Liver (tissue), 9 donors: ENCODE measurements around the gene AEBP1. TPM values are rescaled to one million over a fixed set of nuclear protein-coding genes. Genes with fewer than 3 reads are reported as not detected.

Experiments used
- DNase-seq: peaks from one replicate; pipeline ENCODE4 v3.0.0-alpha.2; 2017; ENCODE audit warnings: low spot score
- H3K27ac ChIP-seq, 2 donors: one replicate each; pipeline ENCODE4 v1.7.0; 2013; ENCODE audit warnings: inconsistent platforms in 2 of 2, low read length in 2 of 2, control low read depth in 1 of 2, low read depth in 1 of 2, mild to moderate bottlenecking in 1 of 2
- H3K27me3 ChIP-seq, 4 donors: one replicate each; pipeline versions ENCODE4 v1.6.1 to v1.7.0; 2013; ENCODE audit warnings: low read length in 3 of 4, inconsistent platforms in 1 of 4, mild to moderate bottlenecking in 1 of 4, moderate library complexity in 1 of 4; ENCODE audit not compliant: control insufficient read depth in 4 of 4, insufficient read depth in 4 of 4
- H3K36me3 ChIP-seq, 4 donors: one replicate each; pipeline versions ENCODE4 v1.6.1 to v1.7.0; 2013; ENCODE audit warnings: low read length in 3 of 4, mild to moderate bottlenecking in 3 of 4, low read depth in 1 of 4, moderate library complexity in 1 of 4; ENCODE audit not compliant: control insufficient read depth in 4 of 4, insufficient read depth in 3 of 4
- H3K4me1 ChIP-seq, 4 donors: one replicate each; pipeline versions ENCODE4 v1.6.1 to v1.7.0; 2013; ENCODE audit warnings: low read length in 3 of 4, mild to moderate bottlenecking in 3 of 4, moderate library complexity in 1 of 4; ENCODE audit not compliant: control insufficient read depth in 4 of 4, insufficient read depth in 4 of 4
- H3K4me3 ChIP-seq, 3 donors: one replicate each; pipeline versions ENCODE4 v1.6.1 to v1.7.0; 2013; ENCODE audit warnings: low read length in 3 of 3, control low read depth in 1 of 3, low read depth in 1 of 3, mild to moderate bottlenecking in 1 of 3
- H3K9ac ChIP-seq, 2 donors: one replicate each; pipeline ENCODE4 v1.7.0; 2013; ENCODE audit warnings: low read length in 2 of 2, mild to moderate bottlenecking in 2 of 2, moderate library complexity in 2 of 2, control low read depth in 1 of 2, low read depth in 1 of 2
- H3K9me3 ChIP-seq, 4 donors: one replicate each; pipeline versions ENCODE4 v1.6.1 to v1.7.0; 2013; ENCODE audit warnings: low read length in 3 of 4; ENCODE audit not compliant: control insufficient read depth in 4 of 4
- CTCF ChIP-seq: fragments of 150-350 bp; IDR thresholded peaks from 2 replicates; pipeline ENCODE4 v1.5.1; 2017; ENCODE audit warnings: improper control_type of control experiment, low read depth, low read length; ENCODE audit not compliant: missing input control
- FOXA1 ChIP-seq: IDR thresholded peaks from 2 replicates; pipeline ENCODE4 v1.6.1; 2016; ENCODE audit warnings: antibody characterized with exemption
- GABPA ChIP-seq, 2 donors: IDR thresholded peaks in 1 of 2; conservative IDR thresholded peaks in 1 of 2; 2 replicates each; pipeline ENCODE4 v1.6.1; 2016; ENCODE audit warnings: antibody characterized with exemption in 2 of 2, mild to moderate bottlenecking in 1 of 2, moderate library complexity in 1 of 2
- HNF4A ChIP-seq, 2 donors: conservative IDR thresholded peaks; 2 replicates each; pipeline ENCODE4 v1.6.1; 2016; ENCODE audit warnings: antibody characterized with exemption in 2 of 2, mild to moderate bottlenecking in 2 of 2
- HNF4G ChIP-seq: IDR thresholded peaks from 2 replicates; pipeline ENCODE4 v1.6.1; 2016; ENCODE audit warnings: antibody characterized with exemption
- JUND ChIP-seq, 2 donors: IDR thresholded peaks; 2 replicates each; pipeline ENCODE4 v1.6.1; 2016; ENCODE audit warnings: antibody characterized with exemption in 2 of 2
- NR2F2 ChIP-seq: IDR thresholded peaks from 2 replicates; pipeline ENCODE4 v1.6.1; 2016; ENCODE audit warnings: antibody characterized with exemption
- RAD21 ChIP-seq, 2 donors: IDR thresholded peaks; 2 replicates each; pipeline ENCODE4 v1.6.1; 2016; ENCODE audit warnings: antibody characterized with exemption in 2 of 2, mild to moderate bottlenecking in 2 of 2
- REST ChIP-seq: IDR thresholded peaks from 2 replicates; pipeline ENCODE4 v1.6.1; 2016; ENCODE audit warnings: antibody characterized with exemption, mild to moderate bottlenecking
- RXRA ChIP-seq, 2 donors: IDR thresholded peaks; 2 replicates each; pipeline ENCODE4 v1.6.1; 2017 to 2018; ENCODE audit warnings: antibody characterized with exemption in 2 of 2, mild to moderate bottlenecking in 1 of 2
- SP1 ChIP-seq: IDR thresholded peaks from 2 replicates; pipeline ENCODE4 v1.6.1; 2018; ENCODE audit warnings: antibody characterized with exemption, mild to moderate bottlenecking
- TAF1 ChIP-seq: conservative IDR thresholded peaks from 2 replicates; pipeline ENCODE4 v1.6.1; 2016; ENCODE audit warnings: antibody characterized with exemption, mild to moderate bottlenecking
- YY1 ChIP-seq: IDR thresholded peaks from 2 replicates; pipeline ENCODE4 v1.6.1; 2016; ENCODE audit warnings: antibody characterized with exemption, mild to moderate bottlenecking
- ZBTB33 ChIP-seq: IDR thresholded peaks from 2 replicates; pipeline ENCODE4 v1.6.1; 2016; ENCODE audit warnings: antibody characterized with exemption
- WGBS: extraction: QIAGEN DNeasy Blood & Tissue Kit; methylation state at CpG from one replicate; pipeline ENCODE4 v1.1.7; 2013; 5-methylcytosine and 5-hydroxymethylcytosine counted together
- polyA plus RNA-seq, 2 donors: library from polyadenylated mRNA; stranded (reverse) in 1 of 2; unstranded in 1 of 2; fragments of 200-250 nt in 1 of 2; fragments of >200 nt in 1 of 2; fragmentation: Nextera tagmentation in 1 of 2; extraction: Ambion mirVana in 1 of 2; gene quantifications; one replicate each; pipeline versions ENCODE4 v1.2.1 to v1.2.3, GENCODE V29; 2013 to 2015
- total RNA-seq, 2 donors: library from RNA; depleted of rRNA; stranded (reverse); fragments of >200 nt; gene quantifications; one replicate each; pipeline ENCODE4 v1.2.3, GENCODE V29; 2014
- donor health status: healthy.
- donor health status: healthy.
- donor health status: healthy.
- donor health status: healthy.
- donor health status: healthy.

Gene AEBP1
- total and polyA plus RNA-seq, 4 donors = 3.4 to 13.3 (median 7.7) TPM

- Histone ChIP-seq H3K36me3 (peaks cover 19 to 57% (median 33%) of the 10 kb centered on the region in 4 donors), H3K4me1 (peaks cover 10 to 20% (median 14%) of the 10 kb centered on the region in 4 donors), H3K27me3 (no peaks in the 10 kb centered on the region), H3K9ac (no peak overlapping the region), H3K4me3 (no peak overlapping the region), H3K9me3 (no peaks in the 10 kb centered on the region), H3K27ac (no peak overlapping the region)
- WGBS = 97% methylated on average over 7 of the region's 7 CpGs
- DNase-seq = no peak
- no peak for TF ChIP-seq NR2F2
- TF ChIP-seq FOXA1 = no peak
- TF ChIP-seq YY1 = no peak
- TF ChIP-seq HNF4A (conservative IDR thresholded peaks at IDR 0.05) = no peak
- TF ChIP-seq HNF4G = no peak
- TF ChIP-seq REST = no peak
- TF ChIP-seq CTCF = no peak
- TF ChIP-seq JUND (IDR thresholded peaks at IDR 0.05) = no peak
- no peak for TF ChIP-seq RXRA (IDR thresholded peaks at IDR 0.05)
- TF ChIP-seq RAD21 (IDR thresholded peaks at IDR 0.05) = no peak
- no peak for TF ChIP-seq SP1
- TF ChIP-seq GABPA (IDR thresholded peaks at IDR 0.05 in 1 of 2, conservative IDR thresholded peaks at IDR 0.05 in 1 of 2) = no peak
- no peak for TF ChIP-seq TAF1
These were observed 45.4 kb upstream of the AEBP1 start for GRCh38 chr7:44058759-44059218.

GRCh38 chr7:44059219-44060090 is 44.7 kb upstream of the AEBP1 start:
- WGBS = 94% methylated on average over 14 of the region's 14 CpGs
- Histone ChIP-seq H3K9ac (no peak overlapping the region), H3K27ac (no peak overlapping the region), H3K9me3 (no peaks in the 10 kb centered on the region), H3K27me3 (no peaks in the 10 kb centered on the region), H3K36me3 (peaks cover 19 to 55% (median 33%) of the 10 kb centered on the region in 4 donors), H3K4me3 (no peak overlapping the region), H3K4me1 (peaks cover 10 to 20% (median 16%) of the 10 kb centered on the region in 4 donors)
- no peak for DNase-seq
- TF ChIP-seq RXRA (IDR thresholded peaks at IDR 0.05) (no peak), CTCF (no peak), ZBTB33 (no peak), SP1 (no peak)
